GM12872 (cell line): ENCODE data around the gene MAP3K1.

ENCODE experiments used
- TF ChIP-seq, protein P1 (sequence below): IDR thresholded peaks from 3 replicates; pipeline ENCODE4 v1.5.1; 2011; ENCODE audit warnings: low read depth, mild to moderate bottlenecking, low read length, moderate library complexity; ENCODE audit not compliant: insufficient read depth

The MAP3K1 gene

DNA sequence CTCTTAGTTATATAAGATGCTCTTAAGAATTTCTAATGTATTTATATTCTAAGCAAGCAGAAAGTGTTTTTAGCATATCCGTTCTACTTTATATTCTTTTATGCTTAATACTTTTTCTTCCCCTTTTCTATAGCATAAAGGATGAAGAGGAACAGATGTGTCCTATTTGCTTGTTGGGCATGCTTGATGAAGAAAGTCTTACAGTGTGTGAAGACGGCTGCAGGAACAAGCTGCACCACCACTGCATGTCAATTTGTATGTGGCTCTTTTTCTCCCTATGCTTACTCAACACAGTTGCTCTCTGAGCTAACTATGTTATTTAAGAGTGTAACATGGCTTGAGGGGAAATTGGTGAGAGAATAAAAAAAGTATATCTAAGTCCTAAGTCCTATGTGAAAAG, 56.4 kb downstream of the MAP3K1 start:
- TF ChIP-seq, protein P1, sequence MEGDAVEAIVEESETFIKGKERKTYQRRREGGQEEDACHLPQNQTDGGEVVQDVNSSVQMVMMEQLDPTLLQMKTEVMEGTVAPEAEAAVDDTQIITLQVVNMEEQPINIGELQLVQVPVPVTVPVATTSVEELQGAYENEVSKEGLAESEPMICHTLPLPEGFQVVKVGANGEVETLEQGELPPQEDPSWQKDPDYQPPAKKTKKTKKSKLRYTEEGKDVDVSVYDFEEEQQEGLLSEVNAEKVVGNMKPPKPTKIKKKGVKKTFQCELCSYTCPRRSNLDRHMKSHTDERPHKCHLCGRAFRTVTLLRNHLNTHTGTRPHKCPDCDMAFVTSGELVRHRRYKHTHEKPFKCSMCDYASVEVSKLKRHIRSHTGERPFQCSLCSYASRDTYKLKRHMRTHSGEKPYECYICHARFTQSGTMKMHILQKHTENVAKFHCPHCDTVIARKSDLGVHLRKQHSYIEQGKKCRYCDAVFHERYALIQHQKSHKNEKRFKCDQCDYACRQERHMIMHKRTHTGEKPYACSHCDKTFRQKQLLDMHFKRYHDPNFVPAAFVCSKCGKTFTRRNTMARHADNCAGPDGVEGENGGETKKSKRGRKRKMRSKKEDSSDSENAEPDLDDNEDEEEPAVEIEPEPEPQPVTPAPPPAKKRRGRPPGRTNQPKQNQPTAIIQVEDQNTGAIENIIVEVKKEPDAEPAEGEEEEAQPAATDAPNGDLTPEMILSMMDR, result no peak

DNA sequence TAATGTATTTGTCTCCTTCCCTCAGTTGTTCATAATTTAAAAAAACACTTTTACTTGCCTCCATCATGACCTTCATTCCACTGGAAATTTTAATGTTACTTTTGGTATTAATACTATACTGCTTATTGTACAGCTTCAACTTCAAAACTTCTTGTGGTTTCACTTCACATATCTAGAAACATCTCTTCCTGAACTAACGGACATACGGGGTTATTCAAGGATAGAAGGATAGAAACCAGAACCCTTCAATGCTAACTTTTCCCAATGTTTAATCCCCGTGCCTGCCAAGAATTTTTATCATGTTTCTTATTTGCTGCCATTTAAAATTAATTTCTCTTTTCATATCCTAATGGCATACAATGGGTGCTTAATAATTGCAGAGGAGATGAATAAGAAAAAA, 57.7 kb downstream of the MAP3K1 start:
- TF ChIP-seq, protein P1, result no peak

- TF ChIP-seq, protein P1, result no peak
These were observed 61.0 kb downstream of the MAP3K1 start for GRCh38 chr5:56876327-56876726.

DNA sequence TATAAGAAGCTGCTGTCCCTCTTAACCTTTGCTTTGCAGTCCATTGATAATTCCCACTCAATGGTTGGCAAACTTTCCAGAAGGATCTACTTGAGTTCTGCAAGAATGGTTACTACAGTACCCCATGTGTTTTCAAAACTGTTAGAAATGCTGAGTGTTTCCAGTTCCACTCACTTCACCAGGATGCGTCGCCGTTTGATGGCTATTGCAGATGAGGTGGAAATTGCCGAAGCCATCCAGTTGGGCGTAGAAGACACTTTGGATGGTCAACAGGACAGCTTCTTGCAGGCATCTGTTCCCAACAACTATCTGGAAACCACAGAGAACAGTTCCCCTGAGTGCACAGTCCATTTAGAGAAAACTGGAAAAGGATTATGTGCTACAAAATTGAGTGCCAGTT, 66.2 kb downstream of the MAP3K1 start:
- TF ChIP-seq, protein P1, result no peak

DNA sequence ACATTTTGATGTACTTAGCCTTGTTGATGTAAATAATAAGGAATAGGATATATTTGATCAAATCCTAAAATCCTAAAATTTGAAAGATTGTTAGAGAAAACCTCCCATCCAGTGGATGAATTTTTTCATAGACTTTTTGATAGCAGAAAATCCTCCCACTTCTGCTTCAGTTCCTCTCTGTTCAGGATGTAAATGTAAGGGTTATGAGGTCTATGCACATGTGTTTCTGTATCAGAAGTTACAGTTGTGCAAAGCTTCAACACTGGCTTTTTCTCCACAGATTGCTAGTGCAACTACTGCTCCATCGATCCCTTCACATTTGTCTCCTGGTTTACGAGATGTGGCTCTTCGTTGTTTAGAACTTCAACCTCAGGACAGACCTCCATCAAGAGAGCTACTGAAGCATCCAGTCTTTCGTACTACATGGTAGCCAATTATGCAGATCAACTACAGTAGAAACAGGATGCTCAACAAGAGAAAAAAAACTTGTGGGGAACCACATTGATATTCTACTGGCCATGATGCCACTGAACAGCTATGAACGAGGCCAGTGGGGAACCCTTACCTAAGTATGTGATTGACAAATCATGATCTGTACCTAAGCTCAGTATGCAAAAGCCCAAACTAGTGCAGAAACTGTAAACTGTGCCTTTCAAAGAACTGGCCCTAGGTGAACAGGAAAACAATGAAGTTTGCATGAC, 78.1 kb downstream of the MAP3K1 start:
- TF ChIP-seq, protein P1, result no peak

DNA sequence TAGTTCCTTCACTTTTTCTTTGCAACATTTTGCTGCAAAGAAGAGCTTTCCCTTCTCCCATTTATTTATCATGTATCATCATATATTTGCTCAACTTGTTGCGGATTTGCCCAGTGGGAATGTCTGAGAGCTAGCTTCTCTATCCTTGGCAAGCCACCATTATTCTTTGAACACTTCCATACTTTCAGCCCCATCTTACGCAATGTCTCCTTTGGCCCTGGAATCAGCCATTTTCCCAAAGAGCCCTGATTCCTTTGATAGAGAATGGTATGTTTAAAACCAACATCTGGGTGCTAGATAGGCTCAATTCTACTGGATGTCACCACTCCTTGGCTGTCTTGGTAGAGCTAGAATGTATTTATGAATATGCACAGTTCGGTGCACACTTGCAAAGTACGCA, 81.4 kb downstream of the MAP3K1 start:
- TF ChIP-seq, protein P1, result no peak

DNA sequence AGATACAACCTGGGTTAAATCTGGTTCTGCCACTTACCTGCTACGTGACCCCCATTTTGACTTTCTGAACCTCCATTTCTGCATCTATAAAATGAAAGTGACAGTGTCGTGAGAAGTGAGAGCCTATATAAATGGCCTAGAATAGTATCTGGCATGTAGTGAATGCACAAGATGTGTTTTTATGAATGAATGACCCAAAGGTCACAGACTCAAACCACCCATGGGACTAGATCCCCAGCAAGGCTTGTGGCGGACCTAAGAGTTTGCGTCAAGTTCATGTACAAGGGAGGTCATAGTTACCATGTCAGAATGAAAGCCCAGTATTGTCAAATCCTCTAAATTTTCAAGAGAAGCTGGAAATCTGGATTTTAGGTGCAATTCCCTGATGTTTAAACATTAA, 82.9 kb downstream of the MAP3K1 start:
- TF ChIP-seq, protein P1, result no peak
